GM12801 (cell line): ENCODE measurements around the gene PIK3C2A.

ENCODE experiments used
- TF ChIP-seq, protein P1 (sequence below): IDR thresholded peaks from one replicate; pipeline ENCODE4 v1.5.1; 2011; ENCODE audit warnings: control low read depth; ENCODE audit not compliant: insufficient read length; ENCODE audit errors: extremely low read depth

PIK3C2A gene

DNA sequence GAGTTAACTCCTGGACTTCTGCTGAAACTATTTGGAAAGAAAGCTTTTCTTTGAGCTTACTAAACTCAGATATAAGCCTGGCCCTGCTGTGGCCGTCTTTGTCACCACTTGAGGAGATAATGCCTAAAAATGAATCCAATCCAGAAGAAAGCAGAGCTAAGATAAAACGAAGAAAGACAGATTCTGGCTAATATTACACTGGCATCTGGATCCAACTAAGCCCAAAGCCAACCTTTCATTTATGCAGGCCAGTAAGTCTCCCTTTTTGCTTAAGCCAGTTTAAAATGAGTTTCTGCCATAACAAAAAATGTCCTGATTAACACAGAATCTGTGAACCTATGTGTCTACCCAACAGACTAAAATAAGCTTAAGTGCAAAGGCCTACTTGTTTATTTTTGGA, 34.5 kb downstream of the PIK3C2A start:
- TF ChIP-seq, protein P1, sequence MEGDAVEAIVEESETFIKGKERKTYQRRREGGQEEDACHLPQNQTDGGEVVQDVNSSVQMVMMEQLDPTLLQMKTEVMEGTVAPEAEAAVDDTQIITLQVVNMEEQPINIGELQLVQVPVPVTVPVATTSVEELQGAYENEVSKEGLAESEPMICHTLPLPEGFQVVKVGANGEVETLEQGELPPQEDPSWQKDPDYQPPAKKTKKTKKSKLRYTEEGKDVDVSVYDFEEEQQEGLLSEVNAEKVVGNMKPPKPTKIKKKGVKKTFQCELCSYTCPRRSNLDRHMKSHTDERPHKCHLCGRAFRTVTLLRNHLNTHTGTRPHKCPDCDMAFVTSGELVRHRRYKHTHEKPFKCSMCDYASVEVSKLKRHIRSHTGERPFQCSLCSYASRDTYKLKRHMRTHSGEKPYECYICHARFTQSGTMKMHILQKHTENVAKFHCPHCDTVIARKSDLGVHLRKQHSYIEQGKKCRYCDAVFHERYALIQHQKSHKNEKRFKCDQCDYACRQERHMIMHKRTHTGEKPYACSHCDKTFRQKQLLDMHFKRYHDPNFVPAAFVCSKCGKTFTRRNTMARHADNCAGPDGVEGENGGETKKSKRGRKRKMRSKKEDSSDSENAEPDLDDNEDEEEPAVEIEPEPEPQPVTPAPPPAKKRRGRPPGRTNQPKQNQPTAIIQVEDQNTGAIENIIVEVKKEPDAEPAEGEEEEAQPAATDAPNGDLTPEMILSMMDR = no peak

DNA sequence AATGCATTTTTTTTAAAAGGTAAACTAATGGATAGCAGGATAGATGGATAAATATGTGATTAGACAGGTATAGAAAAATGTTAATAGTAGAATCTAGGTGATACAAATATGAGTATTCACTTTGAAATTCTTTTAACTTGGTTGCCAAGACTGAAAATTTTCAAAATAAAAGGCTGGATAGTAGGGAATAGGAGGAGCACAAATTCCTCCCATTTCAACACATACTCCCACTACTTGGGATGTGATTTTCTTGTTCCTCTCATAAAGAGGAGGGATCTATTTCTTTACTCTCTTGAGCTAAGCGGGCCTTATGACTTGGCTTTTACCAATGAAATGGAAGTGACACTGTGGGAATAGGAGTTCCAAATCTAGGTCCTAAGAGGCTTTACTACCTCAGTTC, 35.9 kb downstream of the PIK3C2A start:
- TF ChIP-seq, protein P1 = no peak

DNA sequence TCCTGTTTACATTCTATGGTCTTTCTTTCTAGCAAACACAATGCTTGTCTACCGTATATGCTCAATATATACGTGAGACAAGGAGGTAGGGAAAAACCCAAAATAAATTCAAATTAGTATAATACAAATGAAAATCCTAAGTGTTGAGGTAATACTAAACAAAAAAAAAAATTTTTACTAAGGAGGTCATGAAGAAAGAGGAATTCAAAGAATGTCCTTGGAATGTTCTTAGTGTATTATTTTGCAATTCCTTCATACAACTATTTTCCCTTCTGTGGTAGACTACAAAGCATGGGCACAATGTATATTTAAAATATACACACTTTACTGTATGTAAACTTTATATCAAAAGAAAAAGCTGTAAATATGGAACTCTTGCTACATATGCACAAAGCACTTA, 36.4 kb downstream of the PIK3C2A start:
- TF ChIP-seq, protein P1 = no peak

DNA sequence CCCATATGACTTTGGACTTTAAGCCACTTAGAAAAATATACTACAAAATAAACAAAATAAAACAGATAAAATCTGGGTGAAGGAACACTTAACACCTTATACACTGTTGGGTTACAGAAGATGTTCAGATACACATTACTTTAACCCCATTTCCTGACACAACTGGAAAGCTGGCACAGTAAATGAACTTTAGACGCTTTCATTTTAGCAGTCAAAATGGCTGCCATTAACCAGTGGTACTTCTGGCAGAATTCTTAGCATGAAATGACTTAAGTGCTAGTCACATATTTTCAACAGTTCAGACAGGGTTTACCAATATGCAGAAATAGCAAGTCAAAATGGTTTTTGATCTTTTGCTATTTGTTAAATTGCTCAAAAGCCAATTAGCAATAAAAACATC, 37.9 kb downstream of the PIK3C2A start:
- TF ChIP-seq, protein P1 = no peak

DNA sequence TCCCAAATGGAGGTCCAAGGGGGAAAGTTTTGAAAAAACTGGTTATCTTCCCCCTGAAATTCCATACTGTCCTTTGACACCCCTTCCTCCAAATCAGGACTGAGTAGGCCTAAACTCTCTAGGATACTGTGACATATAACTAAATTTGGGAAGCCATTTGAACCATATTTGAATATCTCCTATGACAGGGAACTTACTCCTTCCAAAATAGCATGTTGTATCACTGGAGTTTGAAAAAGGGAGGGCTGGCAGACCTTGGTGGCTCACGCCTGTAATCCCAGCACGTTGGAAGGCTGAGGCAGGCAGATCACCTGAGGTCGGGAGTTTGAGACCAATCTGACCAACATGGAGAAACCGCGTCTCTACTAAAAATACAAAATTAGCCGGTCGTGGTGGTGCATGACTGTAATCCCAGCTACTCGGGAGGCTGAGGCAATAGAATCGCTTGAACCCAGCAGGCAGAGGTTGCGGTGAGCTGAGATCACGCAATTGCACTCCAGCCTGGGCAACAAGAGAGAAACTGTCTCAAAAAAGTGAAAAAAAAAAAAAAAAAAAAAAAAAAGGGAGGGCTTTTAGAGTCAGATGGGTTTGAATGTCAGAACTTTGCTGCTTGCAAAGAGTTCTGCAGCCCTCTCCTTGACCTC, 42.4 kb downstream of the PIK3C2A start:
- TF ChIP-seq, protein P1 = no peak

DNA sequence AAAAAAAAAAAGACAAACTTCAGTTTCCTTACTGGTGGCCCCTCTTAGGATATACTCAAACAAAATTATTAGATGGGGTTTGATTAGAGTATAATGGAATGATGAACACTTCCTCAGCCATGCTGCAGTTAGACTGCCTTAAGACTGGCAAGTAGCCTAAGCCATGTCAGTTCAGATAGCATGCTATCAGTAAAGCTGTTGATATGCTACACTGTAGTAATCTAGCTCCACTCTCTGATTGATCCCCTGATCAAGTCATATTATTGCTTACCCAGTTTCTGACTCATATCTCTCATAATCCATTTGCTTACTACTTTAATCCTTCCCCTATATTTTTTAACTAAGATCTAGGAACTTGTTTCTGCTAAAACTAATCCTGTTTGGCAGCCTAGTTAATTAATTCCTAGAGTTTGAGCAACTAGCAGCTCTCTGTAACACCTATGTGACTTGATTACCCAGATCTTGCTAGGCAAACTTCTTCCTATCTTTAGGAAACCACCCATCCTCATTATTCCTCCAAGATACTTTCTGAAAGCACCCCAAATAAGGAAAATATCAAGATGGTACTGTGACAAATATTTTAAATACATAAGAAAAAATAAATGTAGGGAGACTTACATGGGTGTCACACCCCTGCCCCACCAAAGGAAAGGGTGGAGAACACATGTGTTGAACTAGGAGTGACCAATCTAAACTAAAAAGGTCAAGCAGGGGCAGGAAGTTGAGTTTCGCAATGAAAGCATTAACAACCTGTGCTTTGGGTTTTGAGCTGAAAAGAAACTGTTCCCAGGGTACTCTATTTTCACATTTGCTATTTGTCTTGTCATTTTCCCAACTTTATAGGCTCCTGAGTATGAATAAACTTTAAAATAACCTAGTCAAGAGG, 43.2 kb downstream of the PIK3C2A start:
- TF ChIP-seq, protein P1 = no peak

DNA sequence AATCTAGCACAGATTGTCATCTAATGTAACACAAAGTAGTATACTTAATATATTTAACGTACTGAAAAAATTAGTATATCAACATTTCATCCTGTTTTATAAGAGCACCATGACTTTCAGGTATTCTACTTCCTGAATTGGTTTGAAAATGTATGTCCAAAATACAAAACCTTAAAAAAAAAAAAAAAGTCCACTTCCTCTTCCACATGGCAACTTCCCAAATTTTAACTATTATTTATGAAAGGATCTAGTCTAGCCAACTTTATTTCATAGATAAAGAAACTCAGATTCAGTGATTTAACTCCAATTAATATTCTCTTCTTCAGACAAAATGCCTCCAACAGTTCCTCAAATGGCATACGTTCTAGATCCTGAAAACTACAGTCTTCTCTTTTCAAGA, 44.0 kb downstream of the PIK3C2A start:
- TF ChIP-seq, protein P1 = no peak
